A549 (cell line): ENCODE results near the gene ADH5. TPM values are rescaled to one million over a fixed set of nuclear protein-coding genes. Genes with fewer than 3 reads are reported as not detected.
"Not testable (repeated sequence)": the region's sequence is repeated elsewhere in the genome, so short reads cannot be mapped to it uniquely, and the experiment has no call there.

Experiments
- ATAC-seq, 2 experiments: fragments of 200-7000 bp in 1 of 2; fragments of >200 bp in 1 of 2; cut with Nextera tagmentation in 1 of 2; cut with Tn5 transposase in 1 of 2; 3 replicates each; pipeline versions ENCODE4 v1.8.0 to v1.9.1; 2018 to 2020; ENCODE audit warnings: mild to moderate bottlenecking in 1 of 2, moderate library complexity in 1 of 2
- CTCF ChIA-PET: fragments of 300-600 bp; sonication (Branson Sonifier 250); formaldehyde crosslinking; extraction: SDS; loops from one replicate; lab custom pipeline; 2021; ENCODE audit warnings: antibody characterized with exemption, inconsistent platforms; lab: Yijun Ruan, JAX
- POLR2A ChIA-PET: fragments of 350-600 bp; formaldehyde crosslinking; extraction: SDS; loops from one replicate; lab custom pipeline; 2021; ENCODE audit warnings: antibody characterized with exemption, inconsistent platforms; lab: Yijun Ruan, JAX
- DNase-seq, 2 experiments: peaks; one replicate each; pipeline versions ENCODE4 v3.0.0 to v3.0.0-alpha.2; 2011 to 2016; ENCODE audit warnings: low read depth in 1 of 2, low spot score in 1 of 2
- FAIRE-seq: peaks from 2 replicates; lab custom pipeline; 2011; peaks lifted over from hg19 to GRCh38; lab: Jason Lieb, UNC
- H3K27ac ChIP-seq, 2 experiments: fragments of >200 bp; sonication (Bioruptor Twin); formaldehyde crosslinking; 3 replicates each; pipeline ENCODE4 v1.5.1; 2016 to 2017
- H3K4me1 ChIP-seq: fragments of >200 bp; sonication (Bioruptor Twin); formaldehyde crosslinking; 3 replicates; pipeline ENCODE4 v1.6.1; 2016
- H3K4me2 ChIP-seq: fragments of >200 bp; sonication (Bioruptor Twin); formaldehyde crosslinking; 3 replicates; pipeline ENCODE4 v1.6.1; 2016
- H3K4me3 ChIP-seq: fragments of >200 bp; sonication (Bioruptor Twin); formaldehyde crosslinking; 3 replicates; pipeline ENCODE4 v1.5.1; 2016
- H3K9me3 ChIP-seq: fragments of >200 bp; sonication (Bioruptor Twin); formaldehyde crosslinking; 3 replicates; pipeline ENCODE4 v1.6.1; 2016
- BHLHE40 ChIP-seq: IDR thresholded peaks from 2 replicates; pipeline ENCODE4 v1.6.1; 2012; ENCODE audit warnings: low read depth, low read length, inconsistent platforms
- CEBPB ChIP-seq, 2 experiments: fragments of >200 bp in 1 of 2; sonication (Bioruptor Twin) in 1 of 2; formaldehyde crosslinking in 1 of 2; IDR thresholded peaks; 2 replicates each; pipeline ENCODE4 v1.6.1; 2012 to 2016
- CHD2 ChIP-seq: fragments of 150-350 bp; IDR thresholded peaks from 2 replicates; pipeline ENCODE4 v1.6.1; 2014; ENCODE audit warnings: low read length; ENCODE audit not compliant: partially characterized antibody
- FOSL2 ChIP-seq, 2 experiments: fragments of 450-650 bp in 1 of 2; fragments of >200 bp in 1 of 2; sonication (Bioruptor Twin) in 1 of 2; formaldehyde crosslinking; IDR thresholded peaks; 2 replicates each; pipeline versions ENCODE4 v1.5.0 to v1.6.1; 2016 to 2020; ENCODE audit warnings: mild to moderate bottlenecking in 1 of 2, moderate library complexity in 1 of 2
- FOXS1 ChIP-seq: fragments of 250-450 bp; sonication (Bioruptor Pico); IDR thresholded peaks from 2 replicates; pipeline ENCODE4 v1.5.0; 2020; ENCODE audit warnings: mild to moderate bottlenecking, moderate library complexity
- GATA3 ChIP-seq: IDR thresholded peaks from 2 replicates; pipeline ENCODE4 v1.6.1; 2012; ENCODE audit warnings: borderline replicate concordance
- HES2 ChIP-seq: fragments of >200 bp; sonication (Bioruptor Twin); formaldehyde crosslinking; IDR thresholded peaks from 2 replicates; pipeline ENCODE4 v1.6.1; 2016
- JUN ChIP-seq, 2 experiments: fragments of >200 bp; sonication (Bioruptor Twin); formaldehyde crosslinking; IDR thresholded peaks; 2 replicates in 1 of 2; 3 replicates in 1 of 2; pipeline ENCODE4 v1.6.1; 2016 to 2017
- JUNB ChIP-seq: fragments of >200 bp; sonication (Bioruptor Twin); formaldehyde crosslinking; IDR thresholded peaks from 2 replicates; pipeline ENCODE4 v1.6.1; 2016
- MAFK ChIP-seq: fragments of 450-650 bp; IDR thresholded peaks from 2 replicates; pipeline ENCODE4 v1.6.1; 2014; ENCODE audit not compliant: partially characterized antibody
- MAZ ChIP-seq: fragments of 150-350 bp; IDR thresholded peaks from 2 replicates; pipeline ENCODE4 v1.6.1; 2014; ENCODE audit warnings: antibody characterized with exemption, low read depth, low read length, borderline replicate concordance
- NFE2L2 ChIP-seq: fragments of 150-350 bp; conservative IDR thresholded peaks from 2 replicates; pipeline ENCODE4 v1.6.1; 2014; ENCODE audit warnings: low read length
- NR3C1 ChIP-seq: fragments of >200 bp; sonication (Bioruptor Twin); formaldehyde crosslinking; IDR thresholded peaks from 3 replicates; pipeline ENCODE4 v1.6.1; 2017
- POLR2A ChIP-seq: IDR thresholded peaks from 2 replicates; pipeline ENCODE4 v1.6.1; 2012; ENCODE audit warnings: mild to moderate bottlenecking, low read length
- TFCP2L1 ChIP-seq: fragments of 250-450 bp; sonication (Bioruptor Pico); IDR thresholded peaks from 2 replicates; pipeline ENCODE4 v1.5.0; 2021; ENCODE audit warnings: mild to moderate bottlenecking
- USF2 ChIP-seq: fragments of 450-650 bp; IDR thresholded peaks from 2 replicates; pipeline ENCODE4 v1.6.1; 2014; ENCODE audit warnings: antibody characterized with exemption
- ZFP36 ChIP-seq: fragments of 450-650 bp; IDR thresholded peaks from 2 replicates; pipeline ENCODE4 v1.6.1; 2014; ENCODE audit warnings: borderline replicate concordance; ENCODE audit not compliant: partially characterized antibody
- ZSCAN20 ChIP-seq: fragments of 250-450 bp; sonication (Bioruptor Pico); IDR thresholded peaks from 2 replicates; pipeline ENCODE4 v1.8.0; 2022; ENCODE audit warnings: mild to moderate bottlenecking, moderate library complexity
- WGBS: methylation state at CpG from one replicate; pipeline ENCODE4 v1.1.6; 2017; ENCODE audit errors: missing lambda C conversion rate; 5-methylcytosine and 5-hydroxymethylcytosine counted together
- polyA plus RNA-seq, 4 experiments: library from polyadenylated mRNA; depleted of rRNA in 3 of 4; stranded (reverse); fragments of >200 nt; fragmentation: RNase III in 1 of 4; extraction: RNeasy Plus Mini Kit Qiagen cat#74134 plus additional on column Dnase treatment in 1 of 4; gene quantifications; 2 replicates in 3 of 4; 3 replicates in 1 of 4; pipeline ENCODE4 v1.2.3, GENCODE V29; 2011 to 2017
- TF ChIP-seq, protein P1 (sequence below): fragments of 250-450 bp; sonication (Bioruptor Pico); IDR thresholded peaks from 2 replicates; pipeline ENCODE4 v1.5.0; 2020; ENCODE audit warnings: low read depth, mild to moderate bottlenecking, moderate library complexity
- TF ChIP-seq, protein P2 (sequence below): fragments of >200 bp; sonication (Bioruptor Twin); formaldehyde crosslinking; IDR thresholded peaks from 3 replicates; pipeline ENCODE4 v1.6.1; 2016
- TF ChIP-seq, protein P3 (sequence below): fragments of 150-350 bp; IDR thresholded peaks from 2 replicates; pipeline ENCODE4 v1.6.1; 2014; ENCODE audit warnings: low read depth, mild to moderate bottlenecking, low read length

ADH5 gene
- polyA plus RNA-seq, 2 of the 4 experiments (the other 2 are of a cell fraction): 124 to 152 TPM

DNA sequence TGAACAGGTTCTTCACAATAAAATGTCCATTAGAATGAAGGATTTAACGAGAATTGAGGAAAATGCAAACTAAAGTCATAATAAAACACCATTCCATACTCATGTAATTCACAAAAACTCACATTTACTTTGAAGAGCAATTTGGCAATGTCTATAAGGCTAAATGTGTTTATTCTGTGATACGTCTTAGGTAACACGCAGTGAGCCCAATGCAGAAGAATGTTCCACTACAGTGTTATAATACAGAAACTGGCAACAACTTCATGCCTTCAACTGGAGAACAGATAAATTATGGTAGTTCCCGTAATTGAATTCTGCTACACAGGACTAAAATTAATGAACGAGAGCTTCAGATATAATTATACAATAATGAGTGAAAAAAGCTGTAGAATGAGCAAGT, 17.4 kb downstream of the ADH5 start:
- ATAC-seq (no peak), DNase-seq (no peak), FAIRE-seq (peak; percentile 51)
- Histone ChIP-seq H3K27ac (no peak overlapping the region), H3K4me3 (no peak overlapping the region), H3K4me1 (no peaks in the 10 kb centered on the region), H3K9me3 (no peaks in the 10 kb centered on the region), H3K4me2 (no peak overlapping the region)
- WGBS: 85% methylated on average over 5 of the region's 5 CpGs
- no peak for TF ChIP-seq MAZ
- no peak for TF ChIP-seq FOXS1 (CRISPR knock-in tag)
- no peak for TF ChIP-seq ZFP36
- no peak for TF ChIP-seq CEBPB (IDR thresholded peaks at IDR 0.05)
- TF ChIP-seq ZSCAN20 (CRISPR knock-in tag): no peak
- TF ChIP-seq HES2: no peak
- TF ChIP-seq JUN (IDR thresholded peaks at IDR 0.05): no peak
- no peak for TF ChIP-seq POLR2A
- no peak for TF ChIP-seq FOSL2 (IDR thresholded peaks at IDR 0.05)
- no peak for TF ChIP-seq FOSL2 (CRISPR knock-in tag; IDR thresholded peaks at IDR 0.05)
- TF ChIP-seq BHLHE40: no peak
- no peak for TF ChIP-seq TFCP2L1
- no peak for TF ChIP-seq NR3C1
- no peak for TF ChIP-seq GATA3
- TF ChIP-seq JUNB: no peak
- TF ChIP-seq USF2: no peak
- TF ChIP-seq, protein P1, sequence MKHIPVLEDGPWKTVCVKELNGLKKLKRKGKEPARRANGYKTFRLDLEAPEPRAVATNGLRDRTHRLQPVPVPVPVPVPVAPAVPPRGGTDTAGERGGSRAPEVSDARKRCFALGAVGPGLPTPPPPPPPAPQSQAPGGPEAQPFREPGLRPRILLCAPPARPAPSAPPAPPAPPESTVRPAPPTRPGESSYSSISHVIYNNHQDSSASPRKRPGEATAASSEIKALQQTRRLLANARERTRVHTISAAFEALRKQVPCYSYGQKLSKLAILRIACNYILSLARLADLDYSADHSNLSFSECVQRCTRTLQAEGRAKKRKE (CRISPR knock-in tag): no peak
- TF ChIP-seq MAFK: no peak
- TF ChIP-seq CHD2: no peak
- no peak for TF ChIP-seq NFE2L2
- TF ChIP-seq, protein P2, sequence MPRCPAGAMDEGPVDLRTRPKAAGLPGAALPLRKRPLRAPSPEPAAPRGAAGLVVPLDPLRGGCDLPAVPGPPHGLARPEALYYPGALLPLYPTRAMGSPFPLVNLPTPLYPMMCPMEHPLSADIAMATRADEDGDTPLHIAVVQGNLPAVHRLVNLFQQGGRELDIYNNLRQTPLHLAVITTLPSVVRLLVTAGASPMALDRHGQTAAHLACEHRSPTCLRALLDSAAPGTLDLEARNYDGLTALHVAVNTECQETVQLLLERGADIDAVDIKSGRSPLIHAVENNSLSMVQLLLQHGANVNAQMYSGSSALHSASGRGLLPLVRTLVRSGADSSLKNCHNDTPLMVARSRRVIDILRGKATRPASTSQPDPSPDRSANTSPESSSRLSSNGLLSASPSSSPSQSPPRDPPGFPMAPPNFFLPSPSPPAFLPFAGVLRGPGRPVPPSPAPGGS: no peak
- POLR2A ChIA-PET: no interaction called here
- CTCF ChIA-PET: no interaction called here

- no peak overlapping the region for H3K4me3 ChIP-seq
- DNase-seq (no peak), FAIRE-seq (no peak), ATAC-seq (no peak)
- H3K27ac ChIP-seq: no peak overlapping the region
- H3K9me3 ChIP-seq: no peaks in the 10 kb centered on the region
- no peak overlapping the region for H3K4me2 ChIP-seq
- WGBS: 53% methylated on average over 1 of the region's 1 CpG
- ChIA-PET POLR2A (interaction anchor here (1.9 kb wide), 1 partner anchor 21 kb away, joined by 9 read pairs; the partner anchor contains the start of gene ADH5), CTCF (interaction anchor here (1.0 to 1.2 kb wide), 2 partner anchors 12 to 72 kb away, joined by 3 to 4 read pairs; partner anchors contain the start of gene METAP1)
- TF ChIP-seq JUN (IDR thresholded peaks at IDR 0.05) (no peak), FOSL2 (IDR thresholded peaks at IDR 0.05) (no peak), FOSL2 (CRISPR knock-in tag; IDR thresholded peaks at IDR 0.05) (no peak), POLR2A (no peak)
- TF ChIP-seq, protein P3, sequence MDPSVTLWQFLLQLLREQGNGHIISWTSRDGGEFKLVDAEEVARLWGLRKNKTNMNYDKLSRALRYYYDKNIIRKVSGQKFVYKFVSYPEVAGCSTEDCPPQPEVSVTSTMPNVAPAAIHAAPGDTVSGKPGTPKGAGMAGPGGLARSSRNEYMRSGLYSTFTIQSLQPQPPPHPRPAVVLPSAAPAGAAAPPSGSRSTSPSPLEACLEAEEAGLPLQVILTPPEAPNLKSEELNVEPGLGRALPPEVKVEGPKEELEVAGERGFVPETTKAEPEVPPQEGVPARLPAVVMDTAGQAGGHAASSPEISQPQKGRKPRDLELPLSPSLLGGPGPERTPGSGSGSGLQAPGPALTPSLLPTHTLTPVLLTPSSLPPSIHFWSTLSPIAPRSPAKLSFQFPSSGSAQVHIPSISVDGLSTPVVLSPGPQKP: no peak
- peaks cover 7% of the 10 kb centered on the region; the same call in 2 of the 3 replicates for H3K4me1 ChIP-seq
Observed at GRCh38 chr4:99067617-99068016, 21.0 kb downstream of the ADH5 start.

GRCh38 chr4:99065521-99065920, 23.1 kb downstream of the ADH5 start:
- H3K4me2 ChIP-seq, ATAC-seq, FAIRE-seq, H3K9me3 ChIP-seq, DNase-seq, POLR2A ChIA-PET, H3K4me3 ChIP-seq, CTCF ChIA-PET, H3K27ac ChIP-seq: not testable (repeated sequence)
- peaks cover 28% of the 10 kb centered on the region for H3K4me1 ChIP-seq
- 100% methylated on average over 1 of the region's 2 CpGs for WGBS
